Measurements from ENCODE around the gene HLA-DPB1. TPM values are rescaled to one million over a fixed set of nuclear protein-coding genes. Genes with fewer than 3 reads are reported as not detected.
"Not testable (repeated sequence)": the region's sequence is repeated elsewhere in the genome, so short reads cannot be mapped to it uniquely, and the experiment has no call there.

Gene HLA-DPB1
- total and polyA plus RNA-seq, 7 experiments from 2014 or later, result 13.7 to 308 (median 43.3) TPM

- peak; percentile 18 for ATAC-seq
- Histone ChIP-seq H3K27me3 (ENCODE audit: control insufficient read depth in 2 of 2, insufficient read depth in 2 of 2, low read length in 2 of 2) (no peaks in the 10 kb centered on the region), H3K4me3 (ENCODE audit: low read length) (no peak overlapping the region), H3K4me1 (ENCODE audit: control insufficient read depth in 2 of 2, insufficient read depth in 2 of 2, low read length in 2 of 2) (no peaks in the 10 kb centered on the region), H3K36me3 (ENCODE audit: control insufficient read depth in 2 of 3, insufficient read depth in 3 of 3, low read length in 3 of 3) (no peaks in the 10 kb centered on the region), H3K9me3 (ENCODE audit: control insufficient read depth in 2 of 3, low read length in 3 of 3) (no peaks in the 10 kb centered on the region), H3K27ac (ENCODE audit: low read depth, low read length) (no peak overlapping the region)
- DNase-seq, result no peak
- Mint-ChIP-seq H3K36me3 (no peaks in the 10 kb centered on the region), H3K27me3 (peaks cover 0 to 27% (median 0%) of the 10 kb centered on the region in 5 donors), H3K27ac (peak overlapping the region in 1 of 9 donors; percentile 11), H3K4me3 (no peak overlapping the region), H3K9me3 (no peaks in the 10 kb centered on the region), H3K4me1 (peaks cover 0 to 9% (median 0%) of the 10 kb centered on the region in 7 donors)
- intact Hi-C loops (cut with micrococcal nuclease), result no loop called here
- POLR2A ChIA-PET, result interaction anchor here (0.7 kb wide), 1 partner anchor 454 kb away, joined by 3 read pairs; no protein-coding TSS in a partner anchor
- CTCF ChIA-PET, result no interaction called here
Measured at GRCh38 chr6:33057222-33058150, 18.3 kb upstream of the HLA-DPB1 start.

- Histone ChIP-seq H3K36me3 (ENCODE audit: control insufficient read depth in 2 of 3, insufficient read depth in 3 of 3, low read length in 3 of 3) (peaks cover 0 to 4% (median 0%) of the 10 kb centered on the region in 3 experiments), H3K9me3 (ENCODE audit: control insufficient read depth in 2 of 3, low read length in 3 of 3) (no peaks in the 10 kb centered on the region), H3K27ac (ENCODE audit: low read depth, low read length) (no peak overlapping the region), H3K27me3 (ENCODE audit: control insufficient read depth in 2 of 2, insufficient read depth in 2 of 2, low read length in 2 of 2) (no peaks in the 10 kb centered on the region), H3K4me1 (ENCODE audit: control insufficient read depth in 2 of 2, insufficient read depth in 2 of 2, low read length in 2 of 2) (no peaks in the 10 kb centered on the region), H3K4me3 (ENCODE audit: low read length) (no peak overlapping the region)
- Mint-ChIP-seq H3K36me3 (peaks cover 0 to 12% (median 2%) of the 10 kb centered on the region in 5 donors), H3K4me3 (no peak overlapping the region), H3K9me3 (peaks cover 0 to 10% (median 0%) of the 10 kb centered on the region in 11 donors), H3K4me1 (peaks cover 0 to 7% (median 0%) of the 10 kb centered on the region in 7 donors), H3K27me3 (peaks cover 0 to 9% (median 0%) of the 10 kb centered on the region in 5 donors), H3K27ac (no peak overlapping the region)
- POLR2A ChIA-PET, result no interaction called here
- no peak for DNase-seq
- CTCF ChIA-PET, result no interaction called here
- ATAC-seq, result peak; percentile 80
- intact Hi-C loops (cut with micrococcal nuclease), result no loop called here
Measured at GRCh38 chr6:33061987-33062386, 13.8 kb upstream of the HLA-DPB1 start.

- H3K27ac ChIP-seq (ENCODE audit: low read depth, low read length); H3K4me3 ChIP-seq (ENCODE audit: low read length); POLR2A ChIA-PET; H3K27ac Mint-ChIP-seq; H3K9me3 ChIP-seq (ENCODE audit: control insufficient read depth in 2 of 3, low read length in 3 of 3); H3K27me3 Mint-ChIP-seq; H3K4me1 Mint-ChIP-seq; CTCF ChIA-PET; H3K4me3 Mint-ChIP-seq; H3K27me3 ChIP-seq (ENCODE audit: control insufficient read depth in 2 of 2, insufficient read depth in 2 of 2, low read length in 2 of 2); ATAC-seq; H3K4me1 ChIP-seq (ENCODE audit: control insufficient read depth in 2 of 2, insufficient read depth in 2 of 2, low read length in 2 of 2); DNase-seq; intact Hi-C loops (cut with micrococcal nuclease); H3K36me3 ChIP-seq (ENCODE audit: control insufficient read depth in 2 of 3, insufficient read depth in 3 of 3, low read length in 3 of 3): not testable (repeated sequence)
- H3K9me3 Mint-ChIP-seq, result peaks cover 0 to 14% (median 0%) of the 10 kb centered on the region in 11 donors
- peaks cover 0 to 26% (median 7%) of the 10 kb centered on the region in 5 donors for H3K36me3 Mint-ChIP-seq
Measured at GRCh38 chr6:33063435-33063834, 12.4 kb upstream of the HLA-DPB1 start.

- CTCF ChIA-PET, result no interaction called here
- H3K36me3 Mint-ChIP-seq, result peaks cover 0 to 33% (median 11%) of the 10 kb centered on the region in 5 donors
Measured at GRCh38 chr6:33064723-33065122, 11.1 kb upstream of the HLA-DPB1 start.

GRCh38 chr6:33065312-33065711 is 10.5 kb upstream of the HLA-DPB1 start:
- ATAC-seq, result no peak
- POLR2A ChIA-PET, result no interaction called here
- intact Hi-C loops (cut with micrococcal nuclease), result no loop called here

More at GRCh38 chr6:33064723-33065122, 11.1 kb upstream of the HLA-DPB1 start:
- Histone ChIP-seq H3K36me3 (ENCODE audit: control insufficient read depth in 2 of 3, insufficient read depth in 3 of 3, low read length in 3 of 3) (peaks cover 0 to 9% (median 7%) of the 10 kb centered on the region in 3 experiments), H3K9me3 (ENCODE audit: control insufficient read depth in 2 of 3, low read length in 3 of 3) (no peaks in the 10 kb centered on the region), H3K27ac (ENCODE audit: low read depth, low read length) (no peak overlapping the region), H3K4me1 (ENCODE audit: control insufficient read depth in 2 of 2, insufficient read depth in 2 of 2, low read length in 2 of 2) (no peaks in the 10 kb centered on the region), H3K4me3 (ENCODE audit: low read length) (no peak overlapping the region), H3K27me3 (ENCODE audit: control insufficient read depth in 2 of 2, insufficient read depth in 2 of 2, low read length in 2 of 2) (no peaks in the 10 kb centered on the region)
- Mint-ChIP-seq H3K9me3 (peaks cover 0 to 14% (median 0%) of the 10 kb centered on the region in 11 donors), H3K27me3 (peaks cover 0 to 6% (median 4%) of the 10 kb centered on the region in 5 donors), H3K27ac (no peak overlapping the region), H3K4me3 (no peak overlapping the region), H3K4me1 (peaks cover 0 to 4% (median 0%) of the 10 kb centered on the region in 7 donors)
- POLR2A ChIA-PET, result no interaction called here
- intact Hi-C loops (cut with micrococcal nuclease), result no loop called here
- DNase-seq (no peak), ATAC-seq (no peak)

GRCh38 chr6:33066917-33067521 is 8.8 kb upstream of the HLA-DPB1 start:
- peaks cover 0 to 6% (median 4%) of the 10 kb centered on the region in 5 donors for H3K27me3 Mint-ChIP-seq
- intact Hi-C loops (cut with micrococcal nuclease), result no loop called here
- no peak for ATAC-seq
- H3K36me3 ChIP-seq (ENCODE audit: control insufficient read depth in 2 of 3, insufficient read depth in 3 of 3, low read length in 3 of 3), result peaks cover 0 to 9% (median 7%) of the 10 kb centered on the region in 3 experiments
- no peak overlapping the region for H3K27ac ChIP-seq (ENCODE audit: low read depth, low read length)
- H3K4me1 ChIP-seq (ENCODE audit: control insufficient read depth in 2 of 2, insufficient read depth in 2 of 2, low read length in 2 of 2), result peaks cover 0 to 11% of the 10 kb centered on the region in 2 donors
- H3K27me3 ChIP-seq (ENCODE audit: control insufficient read depth in 2 of 2, insufficient read depth in 2 of 2, low read length in 2 of 2), result no peaks in the 10 kb centered on the region
- ChIA-PET CTCF (no interaction called here), POLR2A (interaction anchor here (0.6 kb wide), 1 partner anchor 69 kb away, joined by 12 read pairs; no protein-coding TSS in a partner anchor)
- no peak for DNase-seq
- H3K9me3 ChIP-seq (ENCODE audit: control insufficient read depth in 2 of 3, low read length in 3 of 3), result no peaks in the 10 kb centered on the region
- peaks cover 0 to 15% (median 8%) of the 10 kb centered on the region in 7 donors for H3K4me1 Mint-ChIP-seq
- peaks cover 0 to 35% (median 11%) of the 10 kb centered on the region in 5 donors for H3K36me3 Mint-ChIP-seq
- no peak overlapping the region for H3K27ac Mint-ChIP-seq
- peaks cover 0 to 14% (median 0%) of the 10 kb centered on the region in 11 donors for H3K9me3 Mint-ChIP-seq
- H3K4me3 Mint-ChIP-seq, result no peak overlapping the region
- H3K4me3 ChIP-seq (ENCODE audit: low read length), result no peak overlapping the region

More at GRCh38 chr6:33065312-33065711, 10.5 kb upstream of the HLA-DPB1 start:
- DNase-seq, result no peak
- H3K36me3 Mint-ChIP-seq, result peaks cover 0 to 35% (median 11%) of the 10 kb centered on the region in 5 donors
- Histone ChIP-seq H3K4me1 (ENCODE audit: control insufficient read depth in 2 of 2, insufficient read depth in 2 of 2, low read length in 2 of 2) (no peaks in the 10 kb centered on the region), H3K27ac (ENCODE audit: low read depth, low read length) (no peak overlapping the region), H3K4me3 (ENCODE audit: low read length) (no peak overlapping the region), H3K36me3 (ENCODE audit: control insufficient read depth in 2 of 3, insufficient read depth in 3 of 3, low read length in 3 of 3) (peaks cover 0 to 9% (median 7%) of the 10 kb centered on the region in 3 experiments), H3K9me3 (ENCODE audit: control insufficient read depth in 2 of 3, low read length in 3 of 3) (no peaks in the 10 kb centered on the region), H3K27me3 (ENCODE audit: control insufficient read depth in 2 of 2, insufficient read depth in 2 of 2, low read length in 2 of 2) (no peaks in the 10 kb centered on the region)
- peaks cover 0 to 6% (median 0%) of the 10 kb centered on the region in 7 donors for H3K4me1 Mint-ChIP-seq
- H3K4me3 Mint-ChIP-seq, result no peak overlapping the region
- peak overlapping the region in 1 of 9 donors; percentile 51 for H3K27ac Mint-ChIP-seq
- peaks cover 0 to 14% (median 0%) of the 10 kb centered on the region in 11 donors for H3K9me3 Mint-ChIP-seq
- CTCF ChIA-PET, result no interaction called here
- peaks cover 0 to 6% (median 4%) of the 10 kb centered on the region in 5 donors for H3K27me3 Mint-ChIP-seq

All from naive thymus-derived CD4-positive, alpha-beta T cell (primary cell).